Measurements from ENCODE around the gene GBP5.
"Not testable (repeated sequence)": the region's sequence is repeated elsewhere in the genome, so short reads cannot be mapped to it uniquely, and the experiment has no call there.

GBP5 gene

DNA sequence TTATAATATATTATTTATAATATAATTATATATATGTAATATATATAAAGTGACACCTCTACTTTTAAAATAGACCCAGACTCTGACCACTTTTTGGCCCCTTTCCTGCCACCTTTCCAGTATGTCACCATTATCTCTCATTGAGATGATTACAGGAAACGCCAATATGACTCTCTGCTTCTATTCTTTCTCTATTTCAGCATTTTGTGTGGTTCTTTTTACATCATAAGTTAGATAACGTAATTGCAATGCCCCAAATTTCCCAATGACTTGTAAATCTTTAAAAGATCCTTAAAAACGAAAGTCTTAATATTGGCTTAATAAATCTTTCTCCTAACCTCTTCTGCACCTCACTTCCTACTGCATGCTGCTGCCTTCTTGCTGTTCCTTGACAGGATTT is 8.1 kb upstream of the GBP5 start:
- no peak for DNase-seq

DNA sequence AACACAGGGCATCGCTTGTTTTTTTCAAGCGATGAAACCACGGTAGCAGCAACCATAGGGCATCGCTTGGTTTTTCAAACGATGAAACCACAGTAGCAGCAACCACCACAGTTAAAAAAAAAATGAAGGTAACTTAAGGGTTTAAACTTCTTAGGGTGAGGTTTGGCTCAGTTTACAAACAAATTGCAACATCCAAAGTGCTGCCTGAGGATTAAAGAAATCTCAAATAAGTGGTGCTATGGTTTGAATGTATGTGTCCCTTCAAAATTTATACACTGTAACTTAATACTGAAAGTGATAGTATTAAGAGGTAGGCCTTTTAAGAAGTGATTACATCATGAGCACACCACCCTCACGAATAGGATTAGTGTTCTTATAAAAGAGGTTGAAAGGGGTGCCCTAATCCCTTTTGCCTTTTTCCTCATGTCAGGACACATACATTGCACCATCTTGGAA is 6.4 kb upstream of the GBP5 start:
- peak in 2 of 5 experiments; percentile 51 to 78 for DNase-seq

GRCh38 chr1:89277725-89278124 is 5.1 kb upstream of the GBP5 start:
- DNase-seq: peak in 1 of 5 experiments; percentile 36

DNA sequence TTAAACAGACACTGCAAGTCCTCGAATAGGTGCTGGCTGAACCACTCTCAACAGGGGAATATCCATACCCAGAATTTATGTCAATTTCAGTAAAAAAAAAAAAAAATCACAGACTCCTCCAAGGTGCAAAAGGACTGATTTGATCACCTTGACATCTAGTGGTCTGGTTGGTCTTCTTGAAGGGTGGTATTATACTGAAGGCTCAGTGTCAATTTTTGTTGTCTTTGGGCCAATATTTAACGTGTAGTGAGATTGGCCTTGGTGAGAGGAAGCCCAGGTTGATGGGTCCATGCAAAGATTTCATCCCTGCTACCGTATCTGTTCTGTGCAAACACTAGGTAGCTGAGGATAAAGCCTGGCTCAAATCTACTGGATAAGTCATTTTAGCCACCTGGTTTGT is 4.0 kb upstream of the GBP5 start:
- peak in 1 of 5 experiments; percentile 56 for DNase-seq

- DNase-seq: peak in 2 of 5 experiments; percentile 41 to 61
These were observed 1.8 kb upstream of the GBP5 start for GRCh38 chr1:89274411-89274857.

- no peak for DNase-seq
These were observed 691 bp upstream of the GBP5 start for GRCh38 chr1:89273324-89273778.

DNA sequence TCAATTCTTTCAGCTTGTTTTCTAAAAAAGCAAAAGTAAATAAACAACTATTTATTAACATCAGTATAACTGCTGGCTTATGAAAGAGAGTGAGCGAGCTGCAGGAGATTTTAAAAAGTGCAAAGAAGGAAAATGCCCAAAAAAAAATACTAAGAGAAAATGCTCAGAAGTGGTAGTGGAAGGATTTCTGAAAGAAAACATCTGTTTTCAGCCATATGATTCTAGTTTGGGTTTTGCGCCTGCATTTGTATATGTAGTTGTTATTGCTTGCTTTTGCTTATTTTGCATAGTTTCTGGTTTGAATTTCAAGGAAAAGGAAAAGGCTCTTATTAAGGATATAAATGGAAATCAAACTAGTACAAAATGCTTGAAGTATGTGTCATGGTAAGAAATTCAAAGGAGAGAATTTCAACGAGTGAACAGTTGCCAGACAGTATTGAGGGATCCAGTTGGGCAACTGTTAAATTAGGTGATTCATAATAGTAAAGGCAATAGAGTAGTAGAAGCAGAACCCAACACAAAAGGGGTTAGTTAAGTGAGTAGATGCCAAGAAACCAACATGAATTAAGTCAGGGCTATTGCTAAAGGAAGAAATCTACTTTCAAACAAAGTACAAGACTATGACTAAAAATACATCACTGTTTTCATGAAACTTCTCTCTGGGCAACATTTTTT is 1.2 kb downstream of the GBP5 start:
- DNase-seq: no peak

GRCh38 chr1:89270423-89270822 is 2.2 kb downstream of the GBP5 start:
- DNase-seq: no peak

DNA sequence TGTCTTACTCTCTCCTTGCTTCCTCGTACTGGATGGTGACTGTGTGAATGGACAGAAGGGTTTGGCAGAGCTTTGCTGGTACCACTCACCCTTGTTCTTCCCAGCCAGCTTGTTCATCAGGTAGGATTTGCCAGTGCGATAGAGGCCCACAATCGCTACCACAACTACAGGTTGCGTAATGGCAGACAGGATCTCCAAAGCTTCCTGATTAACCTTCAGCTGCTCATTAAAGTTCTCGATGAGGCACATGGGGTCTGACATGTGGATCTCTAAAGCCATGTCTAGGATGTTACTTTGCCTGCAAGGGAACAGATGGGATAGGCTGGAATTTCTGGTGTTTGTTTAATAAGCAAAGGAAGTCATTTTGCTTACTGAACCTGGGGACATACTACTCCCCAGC is 3.4 kb downstream of the GBP5 start:
- no peak for DNase-seq

- DNase-seq: no peak
These were observed 10.0 kb downstream of the GBP5 start for GRCh38 chr1:89262643-89263042.

DNA sequence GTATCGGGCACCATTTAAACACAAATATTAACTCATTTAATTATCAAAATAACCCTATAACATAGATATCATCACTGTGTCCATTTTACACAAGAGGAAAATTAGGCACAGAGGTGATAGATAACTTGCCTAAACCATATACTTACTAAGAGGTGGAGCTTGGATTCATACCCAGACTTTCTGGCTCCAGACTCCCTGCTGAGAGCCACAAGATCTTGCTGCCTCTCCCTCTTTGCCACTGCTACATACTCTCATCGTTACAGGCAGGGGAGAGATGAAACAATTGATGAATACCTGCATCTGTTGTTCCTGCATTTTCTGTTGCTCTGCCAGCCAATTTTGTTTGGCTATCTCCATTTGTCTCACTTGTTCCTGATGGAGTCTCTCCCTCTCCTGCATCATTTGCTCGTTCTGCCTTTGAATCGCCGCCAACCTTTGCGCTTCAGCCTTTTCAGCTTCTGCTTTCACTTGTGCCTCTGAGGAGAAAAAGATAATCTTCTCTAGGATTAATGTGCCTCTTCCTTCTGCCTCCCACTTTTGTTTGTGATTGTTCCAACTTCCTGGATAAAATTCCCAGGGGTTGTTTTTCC is 10.6 kb downstream of the GBP5 start:
- no peak for DNase-seq

DNA sequence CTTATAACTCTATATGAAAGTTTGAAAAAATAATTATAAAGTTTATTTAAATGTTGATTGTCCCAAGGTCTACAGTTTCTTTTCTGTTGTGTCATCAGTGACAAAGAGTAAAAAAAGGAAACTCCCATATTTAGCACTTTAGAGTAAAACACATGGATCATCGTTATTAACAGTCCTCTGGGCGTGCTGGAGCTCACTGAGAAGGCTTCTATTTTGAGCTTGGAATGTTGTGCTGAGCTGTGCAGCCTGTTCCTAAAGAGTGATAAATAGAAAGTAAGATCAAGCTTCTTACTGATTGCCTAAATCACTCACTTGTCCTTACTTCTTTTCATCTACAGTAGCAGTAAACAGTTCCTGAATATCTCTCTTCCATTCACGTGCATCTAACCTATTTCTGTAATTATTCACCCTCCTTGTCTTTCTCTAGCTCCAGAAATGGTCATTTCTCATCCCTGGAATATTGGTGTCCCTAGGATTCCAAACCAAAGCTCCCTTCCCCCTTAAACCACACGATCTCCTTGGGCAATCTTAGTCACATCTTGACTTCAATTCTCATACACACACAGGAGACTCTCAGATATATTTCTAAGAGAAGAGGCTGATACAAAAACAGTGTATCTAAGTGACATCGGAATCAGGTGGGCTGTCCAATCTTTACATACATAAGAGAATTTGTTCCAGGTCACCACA is 11.9 kb downstream of the GBP5 start:
- DNase-seq: no peak

- DNase-seq: no peak
These were observed 12.6 kb downstream of the GBP5 start for GRCh38 chr1:89260042-89260441.

- peak in 2 of 5 experiments; percentile 72 to 86 for DNase-seq
These were observed 13.2 kb downstream of the GBP5 start for GRCh38 chr1:89259283-89259971.

DNA sequence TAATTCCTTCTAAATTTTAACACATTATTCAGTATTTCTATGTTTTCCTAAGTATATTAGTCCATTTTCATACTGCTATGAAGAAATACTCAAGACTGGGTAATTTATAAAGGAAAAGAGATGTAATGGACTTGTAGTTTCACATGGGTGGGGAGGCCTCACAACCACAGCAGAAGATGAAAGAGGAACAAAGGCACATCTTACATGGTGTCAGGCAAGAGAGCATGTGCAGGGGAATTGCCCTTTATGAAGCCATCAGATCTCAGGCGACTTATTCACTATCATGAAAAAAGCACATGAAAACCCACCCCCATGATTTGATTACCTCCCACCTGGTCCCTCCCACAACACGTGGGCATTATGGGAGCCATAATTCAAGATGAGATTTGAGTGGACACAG is 15.6 kb downstream of the GBP5 start:
- no peak for DNase-seq

DNA sequence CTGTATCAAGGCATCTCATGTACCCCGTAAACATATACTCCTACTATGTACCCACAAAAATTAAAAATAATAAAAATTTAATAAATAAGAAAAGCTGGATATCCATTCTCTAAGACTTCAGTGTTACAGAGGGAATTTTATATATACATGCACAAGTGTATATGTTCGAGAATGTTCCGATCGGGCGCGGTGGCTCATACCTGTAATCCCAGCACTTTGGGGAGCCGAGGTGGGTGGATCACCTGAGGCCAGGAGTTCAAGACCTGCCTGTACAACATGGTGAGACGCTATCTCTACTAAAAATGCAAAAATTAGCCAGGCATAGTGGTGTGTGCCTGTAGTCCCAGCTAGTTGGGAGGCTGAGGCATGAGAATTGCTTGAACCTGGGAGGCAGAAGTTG is 17.1 kb downstream of the GBP5 start:
- not testable (repeated sequence) for DNase-seq

- DNase-seq: no peak
These were observed 17.9 kb downstream of the GBP5 start for GRCh38 chr1:89254658-89255287.

- no peak for DNase-seq
These were observed 29.6 kb downstream of the GBP5 start for GRCh38 chr1:89243046-89243445.

Measured in T-helper 2 cell (primary cell).